Tibial artery (tissue), 4 donors: ENCODE data around the gene SMYD3.

Experiments used
- DNase-seq, 2 donors: peaks; one replicate each; pipeline ENCODE4 v3.0.0-alpha.2; 2019
- H3K27ac ChIP-seq, 2 donors: fragments of 200-600 bp; sonication (generic) in 1 of 2; 1 replicate in 1 of 2; 2 replicates in 1 of 2; pipeline ENCODE4 v1.5.1; 2018 to 2019; ENCODE audit warnings: mild to moderate bottlenecking in 1 of 2
- H3K27me3 ChIP-seq, 2 donors: fragments of 200-600 bp; sonication (generic) in 1 of 2; one replicate each; pipeline versions ENCODE4 v1.5.1 to v1.6.0; 2016 to 2019
- H3K36me3 ChIP-seq, 3 donors: fragments of 200-600 bp; sonication (generic) in 2 of 3; one replicate each; pipeline ENCODE4 v1.5.1; 2016 to 2019; ENCODE audit warnings: mild to moderate bottlenecking in 2 of 3
- H3K4me1 ChIP-seq, 4 donors: fragments of 200-600 bp; sonication (generic) in 2 of 4; 1 replicate in 3 of 4; 2 replicates in 1 of 4; pipeline ENCODE4 v1.5.1; 2016 to 2019
- H3K4me3 ChIP-seq, 2 donors: fragments of 200-600 bp; sonication (generic) in 1 of 2; 1 replicate in 1 of 2; 2 replicates in 1 of 2; pipeline ENCODE4 v1.5.1; 2018 to 2019; ENCODE audit warnings: mild to moderate bottlenecking in 2 of 2
- H3K9me3 ChIP-seq, 3 donors: fragments of 200-600 bp; sonication (generic) in 1 of 3; one replicate each; pipeline ENCODE4 v1.5.1; 2016 to 2019
- CTCF ChIP-seq, 2 experiments: fragments of 200-600 bp in 1 of 2; fragments of 450-650 bp in 1 of 2; IDR thresholded peaks; one replicate each; pipeline ENCODE4 v1.5.1; 2017 to 2019; ENCODE audit warnings: antibody characterized with exemption in 2 of 2, mild to moderate bottlenecking in 1 of 2, moderate library complexity in 1 of 2
- intact Hi-C: fragments of 100-400 bp; cut with DNase I; formaldehyde crosslinking; loops from one replicate; pipeline ENCODE4 v1.15.0; 2023; ENCODE audit warnings: low total_unique reads

SMYD3 gene

DNA sequence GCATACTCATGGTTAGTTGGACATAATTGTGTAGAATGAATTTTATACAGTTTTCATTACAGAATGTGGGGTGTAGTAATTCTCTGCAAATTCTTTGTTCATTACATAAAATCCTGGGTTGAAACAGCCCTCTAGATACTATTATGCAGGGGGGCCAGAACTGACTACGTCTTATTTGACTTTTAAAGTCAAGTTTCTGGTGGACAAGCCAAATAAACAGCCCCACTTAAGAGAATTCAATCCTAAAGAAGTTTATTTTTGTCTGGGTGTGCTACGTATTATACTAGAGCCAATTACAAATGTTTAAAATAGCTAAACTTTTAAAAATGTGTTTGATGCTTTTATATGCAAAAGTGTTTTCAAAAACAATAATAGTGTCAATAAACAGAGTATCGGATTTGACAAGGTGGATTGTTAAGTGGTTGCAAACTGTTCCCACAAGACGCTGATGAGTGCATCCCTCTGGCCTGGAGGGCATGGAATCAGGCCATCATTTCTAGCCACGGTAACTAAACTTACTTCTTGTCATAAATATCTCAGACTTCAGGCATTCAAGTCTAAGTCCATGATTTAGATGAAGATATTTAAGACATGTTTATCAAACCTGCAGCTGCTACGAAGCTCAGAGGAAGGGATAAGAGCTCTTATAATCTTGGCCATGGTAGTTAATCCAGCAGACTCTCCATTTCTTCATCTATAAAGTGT is 706.0 kb downstream of the SMYD3 start:
- no peaks in the 10 kb centered on the region for H3K4me1 ChIP-seq
- no peaks in the 10 kb centered on the region for H3K36me3 ChIP-seq
- H3K27ac ChIP-seq, result no peak overlapping the region
- H3K4me3 ChIP-seq, result no peak overlapping the region
- H3K27me3 ChIP-seq, result no peaks in the 10 kb centered on the region
- intact Hi-C loops, result no loop called here
- H3K9me3 ChIP-seq, result no peaks in the 10 kb centered on the region
- DNase-seq, result no peak
- TF ChIP-seq CTCF (IDR thresholded peaks at IDR 0.05), result no peak

GRCh38 chr1:245798349-245798711 is 708.7 kb downstream of the SMYD3 start:
- no peak for TF ChIP-seq CTCF (IDR thresholded peaks at IDR 0.05)
- no peaks in the 10 kb centered on the region for H3K36me3 ChIP-seq
- H3K9me3 ChIP-seq, result no peaks in the 10 kb centered on the region
- no peaks in the 10 kb centered on the region for H3K4me1 ChIP-seq
- no peak for DNase-seq
- no peaks in the 10 kb centered on the region for H3K27me3 ChIP-seq
- H3K4me3 ChIP-seq, result no peak overlapping the region
- H3K27ac ChIP-seq, result no peak overlapping the region
- intact Hi-C loops, result no loop called here

- intact Hi-C loops, result no loop called here
- Histone ChIP-seq H3K9me3 (no peaks in the 10 kb centered on the region), H3K27ac (no peak overlapping the region), H3K4me3 (no peak overlapping the region), H3K27me3 (no peaks in the 10 kb centered on the region), H3K36me3 (no peaks in the 10 kb centered on the region), H3K4me1 (no peaks in the 10 kb centered on the region)
- no peak for TF ChIP-seq CTCF (IDR thresholded peaks at IDR 0.05)
- DNase-seq, result no peak
Observed at GRCh38 chr1:245797592-245798348, 709.3 kb downstream of the SMYD3 start.

- Histone ChIP-seq H3K4me1 (no peaks in the 10 kb centered on the region), H3K36me3 (no peaks in the 10 kb centered on the region), H3K27me3 (no peaks in the 10 kb centered on the region), H3K4me3 (no peak overlapping the region), H3K9me3 (no peaks in the 10 kb centered on the region), H3K27ac (no peak overlapping the region)
- intact Hi-C loops, result no loop called here
- DNase-seq, result no peak
- TF ChIP-seq CTCF (IDR thresholded peaks at IDR 0.05), result no peak
Observed at GRCh38 chr1:245791410-245792312, 715.4 kb downstream of the SMYD3 start.

- H3K36me3 ChIP-seq, result no peaks in the 10 kb centered on the region
- no peak overlapping the region for H3K4me3 ChIP-seq
- no peaks in the 10 kb centered on the region for H3K27me3 ChIP-seq
- intact Hi-C loops, result no loop called here
- no peaks in the 10 kb centered on the region for H3K9me3 ChIP-seq
- no peak for TF ChIP-seq CTCF (IDR thresholded peaks at IDR 0.05)
- H3K4me1 ChIP-seq, result no peaks in the 10 kb centered on the region
- H3K27ac ChIP-seq, result no peak overlapping the region
- DNase-seq, result no peak
Observed at GRCh38 chr1:245790441-245790840, 716.6 kb downstream of the SMYD3 start.
